ENCODE data around the gene TLL1. TPM values are rescaled to one million over a fixed set of nuclear protein-coding genes. Genes with fewer than 3 reads are reported as not detected.

Gene TLL1
- total RNA-seq, 1 experiment from 2014 or later: 0.37 TPM

GRCh38 chr4:165982934-165983333, 109.9 kb downstream of the TLL1 start:
- Histone ChIP-seq H3K27ac (ENCODE audit: low read depth, low read length) (no peak overlapping the region), H3K9me3 (ENCODE audit: control insufficient read depth in 1 of 2, insufficient read depth in 1 of 2, low read depth in 1 of 2, low read length in 2 of 2) (no peaks in the 10 kb centered on the region), H3K36me3 (ENCODE audit: control insufficient read depth in 1 of 2, insufficient read depth in 2 of 2, low read length in 2 of 2) (no peaks in the 10 kb centered on the region), H3K9ac (ENCODE audit: low read length) (no peak overlapping the region), H3K4me1 (ENCODE audit: control insufficient read depth in 1 of 2, insufficient read depth in 2 of 2, low read length in 2 of 2) (no peaks in the 10 kb centered on the region), H4K20me1 (ENCODE audit: insufficient read depth) (no peaks in the 10 kb centered on the region), H3K27me3 (ENCODE audit: insufficient read depth, low read length) (no peaks in the 10 kb centered on the region), H3K79me2 (ENCODE audit: insufficient read depth, low read length) (no peaks in the 10 kb centered on the region), H3K4me3 (replicated peaks in 1 of 2; ENCODE audit: low read depth in 1 of 2, low read length in 2 of 2) (no peak overlapping the region), H2AFZ (ENCODE audit: low read depth, low read length, poor library complexity, severe bottlenecking) (no peak overlapping the region), H3K4me2 (ENCODE audit: low read length) (no peak overlapping the region), H3K9me2 (ENCODE audit: insufficient read depth) (no peaks in the 10 kb centered on the region)
- BruUV-seq (replicated peaks): no TSS peak
- ATAC-seq: no peak
- CTCF ChIA-PET: no interaction called here
- RAD21 ChIA-PET (ENCODE audit: low non-redundant PET in 1 of 2, low total read pairs in 2 of 2, uncharacterized antibody in 2 of 2, unreplicated experiment in 2 of 2): no interaction called here
- no peak for DNase-seq (ENCODE audit: low read depth, low spot score)
- intact Hi-C loops (cut with micrococcal nuclease): no loop called here
- POLR2A ChIA-PET: no interaction called here
- TF ChIP-seq CTCF (IDR thresholded peaks at IDR 0.05 in 2 of 3, conservative IDR thresholded peaks at IDR 0.05 in 1 of 3; ENCODE audit: borderline replicate concordance in 1 of 3, insufficient read depth in 1 of 3, low read depth in 2 of 3, low read length in 2 of 3) (no peak), JUND (IDR thresholded peaks at IDR 0.05) (no peak), FOSL1 (IDR thresholded peaks at IDR 0.05; ENCODE audit: low read depth) (no peak), SRF (IDR thresholded peaks at IDR 0.05; ENCODE audit: low read depth) (no peak), ATF3 (IDR thresholded peaks at IDR 0.05) (no peak), EGR1 (IDR thresholded peaks at IDR 0.05; ENCODE audit: low read depth) (no peak), ZNF274 (IDR thresholded peaks at IDR 0.05; ENCODE audit: low read depth, low read length) (no peak), SIN3A (IDR thresholded peaks at IDR 0.05; ENCODE audit: low read depth) (no peak), ELF1 (IDR thresholded peaks at IDR 0.05; ENCODE audit: borderline replicate concordance, low read depth) (no peak), SP1 (IDR thresholded peaks at IDR 0.05; ENCODE audit: low read depth) (no peak), ZBTB33 (IDR thresholded peaks at IDR 0.05; ENCODE audit: extremely low read depth, insufficient replicate concordance, low read length) (no peak), EZH2 (IDR thresholded peaks at IDR 0.05) (no peak)

Data from HCT116 (cell line).